ENCODE results near the gene TOX2. TPM values are rescaled to one million over a fixed set of nuclear protein-coding genes. Genes with fewer than 3 reads are reported as not detected.

Gene TOX2
- total RNA-seq, 2 experiments from 2014 or later, result 1.8 to 1.9 TPM

DNA sequence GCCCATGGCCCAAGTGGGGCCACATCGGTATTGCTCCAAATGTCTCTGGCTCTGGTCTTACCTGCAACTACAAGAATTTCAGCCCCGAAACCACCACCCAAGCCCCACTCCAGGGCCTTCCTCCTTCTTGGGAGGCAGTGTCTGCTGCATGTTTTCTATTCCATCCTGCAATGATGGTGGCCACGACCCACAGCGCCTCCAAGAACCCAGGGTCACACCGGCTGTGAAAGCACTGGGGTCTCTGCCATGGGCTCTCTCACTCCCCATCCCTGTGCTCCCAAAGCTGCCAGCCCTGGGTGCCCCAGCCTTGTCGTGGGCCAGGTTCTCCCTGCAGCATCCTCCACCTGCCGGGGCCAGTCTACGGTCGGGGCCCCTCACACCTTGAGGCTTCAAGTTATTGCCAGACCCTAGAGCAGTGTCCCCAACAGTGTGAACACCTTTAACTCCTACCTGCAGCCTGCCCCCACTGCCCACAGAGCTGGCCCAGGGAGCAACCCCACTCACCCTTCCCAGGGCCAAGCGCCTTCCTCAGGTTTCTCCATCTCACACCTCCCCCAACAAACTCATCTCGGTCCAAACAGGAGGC is 157.0 kb downstream of the TOX2 start:
- H3K4me1 Mint-ChIP-seq, result peaks cover 44% of the 10 kb centered on the region
- H3K27me3 Mint-ChIP-seq, result peaks cover 49% of the 10 kb centered on the region
- H3K27ac Mint-ChIP-seq, result no peak overlapping the region
- no peak for ATAC-seq
- DNase-seq, result peak; percentile 35
- CTCF ChIA-PET, result interaction anchor here (1.3 to 5.6 kb wide), 2 partner anchors 9 to 322 kb away, joined by 6 to 40 read pairs; no protein-coding TSS in a partner anchor
- no peaks in the 10 kb centered on the region for H3K36me3 Mint-ChIP-seq
- no peaks in the 10 kb centered on the region for H3K9me3 Mint-ChIP-seq (ENCODE audit: low read depth)
- H3K4me3 Mint-ChIP-seq, result no peak overlapping the region

DNA sequence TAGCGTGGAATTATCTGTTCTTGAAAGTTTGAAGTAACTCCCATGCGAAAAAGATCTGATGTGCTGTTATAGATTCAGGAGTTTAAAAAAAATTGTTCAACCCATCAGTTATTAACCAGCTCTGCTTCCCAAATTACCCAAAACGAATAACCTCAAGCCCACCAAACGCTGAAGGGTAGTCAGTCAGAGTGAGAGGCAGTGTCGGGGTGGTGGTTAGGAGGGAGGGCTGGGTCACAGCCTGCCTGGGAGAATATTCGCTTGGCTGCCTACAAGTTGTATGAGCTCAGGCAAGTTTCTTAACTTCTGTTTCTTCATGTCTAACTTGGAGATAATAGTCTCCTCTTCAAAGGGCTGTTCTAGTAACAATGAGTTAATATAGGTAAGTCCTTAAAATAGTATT is 157.7 kb downstream of the TOX2 start:
- Mint-ChIP-seq H3K4me1 (peaks cover 44% of the 10 kb centered on the region), H3K27ac (no peak overlapping the region), H3K27me3 (peaks cover 43% of the 10 kb centered on the region), H3K36me3 (no peaks in the 10 kb centered on the region), H3K9me3 (ENCODE audit: low read depth) (no peaks in the 10 kb centered on the region), H3K4me3 (no peak overlapping the region)
- CTCF ChIA-PET, result interaction anchor here (0.9 to 5.6 kb wide), 3 partner anchors 8 to 323 kb away, joined by 4 to 40 read pairs (median 6); no protein-coding TSS in a partner anchor
- DNase-seq, result no peak
- no peak for ATAC-seq

DNA sequence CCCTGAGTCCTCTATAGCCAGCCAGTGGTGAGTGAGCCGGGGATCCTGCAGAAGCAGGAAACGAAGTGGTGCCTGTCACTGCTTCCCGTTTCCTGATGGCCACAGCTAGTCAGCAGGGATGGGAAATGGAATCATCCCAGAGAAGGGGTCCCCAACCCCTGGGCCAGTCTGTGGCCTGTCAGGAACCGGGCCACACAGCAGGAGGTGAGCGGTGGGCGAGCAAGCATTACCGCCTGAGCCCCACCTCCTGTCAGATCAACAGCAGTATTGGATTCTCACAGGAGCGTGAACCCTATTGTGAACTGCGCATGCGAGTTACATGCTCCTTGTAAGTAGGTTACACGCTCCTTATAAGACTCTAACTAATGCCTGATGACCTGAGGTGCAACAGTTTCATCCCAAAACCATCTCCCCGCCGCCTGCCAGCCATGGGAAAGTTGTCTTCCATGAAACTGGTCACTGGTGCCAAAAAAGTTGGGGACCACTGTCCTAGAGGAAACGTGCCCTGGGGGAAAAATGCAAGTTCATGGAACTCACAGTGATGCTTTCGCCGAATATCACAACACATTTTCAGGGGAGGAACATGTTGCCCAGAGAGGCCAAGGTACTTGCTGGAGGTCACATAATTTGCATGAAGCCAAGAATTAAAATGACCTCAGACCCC is 158.5 kb downstream of the TOX2 start:
- Mint-ChIP-seq H3K27ac (no peak overlapping the region), H3K27me3 (peaks cover 37% of the 10 kb centered on the region), H3K4me1 (peaks cover 38% of the 10 kb centered on the region), H3K4me3 (no peak overlapping the region), H3K9me3 (ENCODE audit: low read depth) (no peaks in the 10 kb centered on the region), H3K36me3 (no peaks in the 10 kb centered on the region)
- no peak for DNase-seq
- CTCF ChIA-PET, result interaction anchor here (0.9 to 5.6 kb wide), 4 partner anchors 7 to 323 kb away, joined by 3 to 40 read pairs (median 5); no protein-coding TSS in a partner anchor
- no peak for ATAC-seq

DNA sequence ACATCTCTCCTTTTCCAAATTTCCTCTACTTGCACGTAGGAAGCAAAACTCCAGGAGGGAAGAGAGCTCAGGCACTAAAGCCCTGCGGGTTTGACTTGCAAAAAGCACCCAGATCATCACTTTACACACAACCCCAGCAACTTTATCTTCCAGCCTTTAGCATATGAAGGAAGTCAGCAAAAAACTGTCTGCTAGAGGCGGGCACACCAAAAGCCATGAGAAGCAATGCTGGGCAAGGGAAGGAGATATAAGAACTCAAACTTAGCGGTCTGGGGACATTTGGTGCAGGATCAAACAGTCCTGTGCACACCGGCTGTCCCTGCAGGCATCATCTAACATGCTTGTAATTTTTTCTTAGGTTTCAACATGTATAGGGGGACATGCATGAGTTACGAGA is 159.0 kb downstream of the TOX2 start:
- DNase-seq (no peak), ATAC-seq (no peak)
- CTCF ChIA-PET, result interaction anchor here (1.0 kb wide), 1 partner anchor 323 kb away, joined by 3 read pairs; no protein-coding TSS in a partner anchor
- no peaks in the 10 kb centered on the region for H3K9me3 Mint-ChIP-seq (ENCODE audit: low read depth)
- H3K36me3 Mint-ChIP-seq, result no peaks in the 10 kb centered on the region
- H3K4me1 Mint-ChIP-seq, result peaks cover 34% of the 10 kb centered on the region
- no peak overlapping the region for H3K4me3 Mint-ChIP-seq
- peaks cover 39% of the 10 kb centered on the region for H3K27me3 Mint-ChIP-seq
- no peak overlapping the region for H3K27ac Mint-ChIP-seq

DNA sequence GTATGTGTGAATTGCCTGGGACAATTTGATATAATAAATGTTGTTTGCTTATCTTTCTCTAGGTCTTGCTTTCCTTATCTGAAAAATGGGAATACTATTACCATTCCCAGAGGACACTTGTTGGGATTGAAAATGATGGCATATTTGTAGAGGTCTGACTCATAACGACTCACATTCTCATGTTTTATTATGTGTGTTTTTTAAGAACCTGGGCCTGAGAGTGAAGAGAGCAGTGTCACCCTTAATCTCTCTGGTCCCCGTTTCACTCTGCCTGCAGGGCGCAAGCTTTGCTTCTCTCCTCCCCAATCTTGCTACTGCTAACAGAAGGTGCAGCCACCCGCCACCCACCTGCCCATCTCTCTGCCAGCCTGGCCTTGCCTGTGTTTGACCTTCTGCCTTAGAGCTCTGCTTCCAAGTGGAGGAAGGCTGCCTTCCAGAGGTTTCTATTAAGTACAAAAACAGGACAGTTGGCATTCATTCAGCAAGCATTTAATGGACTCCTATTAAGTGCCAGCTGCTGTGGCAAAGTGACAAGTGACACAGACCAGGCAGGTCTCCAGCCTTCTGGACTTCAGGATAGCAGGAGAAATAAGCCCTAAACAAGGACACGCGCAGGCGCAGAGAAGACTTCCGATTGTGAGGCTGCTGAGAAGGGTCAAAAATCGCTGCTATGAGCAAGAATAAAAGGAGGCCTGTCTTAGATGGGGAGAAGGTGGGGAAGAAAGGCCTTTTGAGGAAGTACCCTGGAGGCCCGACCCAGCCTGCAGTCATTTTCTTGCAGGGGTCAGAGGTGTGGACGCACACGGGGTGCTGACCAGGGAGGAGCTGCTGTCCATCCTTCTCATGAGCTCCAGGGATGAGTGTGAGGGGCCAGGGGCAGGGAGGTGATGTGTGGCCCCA is 159.8 kb downstream of the TOX2 start:
- DNase-seq, result no peak
- Mint-ChIP-seq H3K36me3 (no peaks in the 10 kb centered on the region), H3K27me3 (peaks cover 45% of the 10 kb centered on the region), H3K4me3 (no peak overlapping the region), H3K27ac (no peak overlapping the region), H3K4me1 (peaks cover 28% of the 10 kb centered on the region), H3K9me3 (ENCODE audit: low read depth) (no peaks in the 10 kb centered on the region)
- ATAC-seq, result no peak
- CTCF ChIA-PET, result interaction anchor here (1.0 to 1.3 kb wide), 2 partner anchors 15 to 324 kb away, joined by 3 to 5 read pairs; no protein-coding TSS in a partner anchor

DNA sequence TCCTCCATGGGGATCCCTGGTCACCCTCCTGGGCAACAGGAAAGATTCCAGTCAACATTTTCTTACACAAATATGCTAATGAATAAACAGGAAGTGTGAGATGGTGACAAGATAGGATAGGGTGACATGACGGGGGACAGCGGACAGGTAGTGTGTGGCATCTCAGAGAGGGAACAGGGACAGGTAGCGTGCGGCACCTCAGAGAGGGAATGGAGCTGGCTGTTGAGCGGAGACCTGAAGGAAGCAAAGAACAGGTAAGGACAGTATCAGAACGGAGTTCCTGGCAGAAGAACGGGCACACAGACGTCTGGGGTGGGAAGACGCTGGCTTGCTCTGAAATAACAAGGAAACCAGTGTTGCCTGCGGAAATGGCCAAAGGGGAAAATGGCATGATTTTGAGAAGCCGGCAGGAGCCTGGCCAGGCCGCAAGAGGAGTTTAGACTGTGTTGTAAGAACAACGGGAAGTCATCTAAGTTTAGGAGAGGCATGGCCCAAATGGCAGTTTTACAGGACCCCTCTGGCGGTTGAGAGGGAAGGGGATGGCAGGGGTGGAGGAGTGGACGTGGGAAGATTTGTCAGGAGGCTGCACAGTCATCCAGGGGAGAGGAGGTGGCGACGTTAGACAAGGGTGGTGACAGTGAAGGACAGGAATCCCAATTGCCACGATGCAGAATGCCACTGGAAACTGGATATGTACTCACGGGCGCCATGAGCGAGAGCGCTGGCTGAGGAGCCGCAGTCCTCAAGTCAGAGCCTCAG is 160.7 kb downstream of the TOX2 start:
- peak; percentile 36 for DNase-seq
- H3K9me3 Mint-ChIP-seq (ENCODE audit: low read depth), result no peaks in the 10 kb centered on the region
- H3K4me1 Mint-ChIP-seq, result peaks cover 23% of the 10 kb centered on the region
- CTCF ChIA-PET, result interaction anchor here (0.7 to 1.3 kb wide), 2 partner anchors 16 to 19 kb away, joined by 4 to 5 read pairs; no protein-coding TSS in a partner anchor
- H3K36me3 Mint-ChIP-seq, result no peaks in the 10 kb centered on the region
- peaks cover 48% of the 10 kb centered on the region for H3K27me3 Mint-ChIP-seq
- no peak overlapping the region for H3K4me3 Mint-ChIP-seq
- ATAC-seq, result no peak
- H3K27ac Mint-ChIP-seq, result no peak overlapping the region

DNA sequence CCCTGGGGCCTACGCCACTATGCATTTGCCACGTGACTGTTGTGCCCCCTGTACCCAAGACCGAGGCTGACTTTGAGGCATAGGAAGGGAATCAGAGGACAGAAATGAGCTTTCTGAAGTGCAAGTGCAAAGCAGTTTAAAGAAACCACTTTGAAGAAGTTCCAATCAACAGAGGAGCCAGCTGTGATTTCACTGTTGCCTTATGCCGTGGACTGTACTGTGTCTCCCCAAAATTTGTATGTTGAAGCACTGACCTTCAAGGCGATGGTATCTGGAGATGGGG is 161.2 kb downstream of the TOX2 start:
- no peak for ATAC-seq
- CTCF ChIA-PET, result interaction anchor here (0.7 to 1.3 kb wide), 2 partner anchors 17 to 19 kb away, joined by 4 to 5 read pairs; no protein-coding TSS in a partner anchor
- no peaks in the 10 kb centered on the region for H3K36me3 Mint-ChIP-seq

DNA sequence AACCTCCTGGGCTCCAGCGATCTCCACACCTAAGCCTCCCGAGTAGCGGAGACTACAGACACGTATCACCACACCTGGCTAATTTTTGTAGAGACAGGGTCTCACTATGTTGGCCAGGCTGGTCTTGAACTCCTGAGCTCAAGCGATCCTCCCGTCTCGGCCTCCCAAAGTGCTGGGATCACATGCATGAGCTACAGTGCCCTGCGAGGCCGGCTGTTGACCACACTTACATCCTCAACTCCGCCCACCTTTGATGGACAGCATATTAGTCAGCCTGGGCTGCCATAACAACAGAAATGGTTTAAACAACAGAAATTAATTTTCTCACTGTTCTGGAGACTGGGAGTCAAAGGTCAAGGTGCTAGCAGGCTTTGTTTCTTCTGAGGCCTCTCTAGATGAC is 164.6 kb downstream of the TOX2 start:
- H3K4me1 Mint-ChIP-seq, result peaks cover 19% of the 10 kb centered on the region
- ATAC-seq, result no peak
- H3K9me3 Mint-ChIP-seq (ENCODE audit: low read depth), result no peaks in the 10 kb centered on the region
- H3K4me3 Mint-ChIP-seq, result no peak overlapping the region
- peaks cover 43% of the 10 kb centered on the region for H3K27me3 Mint-ChIP-seq
- no peak for DNase-seq
- no peaks in the 10 kb centered on the region for H3K36me3 Mint-ChIP-seq
- CTCF ChIA-PET, result interaction anchor here (0.9 to 6.5 kb wide), 4 partner anchors 10 to 329 kb away, joined by 4 to 101 read pairs (median 24); no protein-coding TSS in a partner anchor
- no peak overlapping the region for H3K27ac Mint-ChIP-seq

More for the DNA sequence above, 161.2 kb downstream of the TOX2 start:
- Mint-ChIP-seq H3K27ac (no peak overlapping the region), H3K4me3 (no peak overlapping the region), H3K9me3 (ENCODE audit: low read depth) (no peaks in the 10 kb centered on the region), H3K27me3 (peaks cover 48% of the 10 kb centered on the region), H3K4me1 (peaks cover 22% of the 10 kb centered on the region)
- DNase-seq, result no peak

DNA sequence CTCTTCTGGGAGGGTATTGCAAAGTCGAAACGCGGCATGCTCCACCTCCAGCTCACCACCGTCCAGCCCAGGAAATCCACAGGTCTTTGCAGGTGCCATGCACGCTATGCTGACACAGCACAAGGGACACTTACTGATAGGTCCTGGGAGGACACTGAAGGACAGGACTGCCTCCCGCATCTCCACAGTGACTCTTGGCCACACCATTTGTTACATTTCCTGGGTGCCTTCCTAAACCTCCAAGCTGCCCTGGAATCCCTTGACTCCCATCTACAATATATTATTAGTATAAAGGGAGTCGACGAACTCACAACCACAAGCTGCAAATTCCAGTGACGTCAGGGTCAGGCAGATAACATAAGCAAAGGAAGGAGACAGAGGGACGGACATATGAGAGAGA is 165.4 kb downstream of the TOX2 start:
- peaks cover 13% of the 10 kb centered on the region for H3K4me1 Mint-ChIP-seq

DNA sequence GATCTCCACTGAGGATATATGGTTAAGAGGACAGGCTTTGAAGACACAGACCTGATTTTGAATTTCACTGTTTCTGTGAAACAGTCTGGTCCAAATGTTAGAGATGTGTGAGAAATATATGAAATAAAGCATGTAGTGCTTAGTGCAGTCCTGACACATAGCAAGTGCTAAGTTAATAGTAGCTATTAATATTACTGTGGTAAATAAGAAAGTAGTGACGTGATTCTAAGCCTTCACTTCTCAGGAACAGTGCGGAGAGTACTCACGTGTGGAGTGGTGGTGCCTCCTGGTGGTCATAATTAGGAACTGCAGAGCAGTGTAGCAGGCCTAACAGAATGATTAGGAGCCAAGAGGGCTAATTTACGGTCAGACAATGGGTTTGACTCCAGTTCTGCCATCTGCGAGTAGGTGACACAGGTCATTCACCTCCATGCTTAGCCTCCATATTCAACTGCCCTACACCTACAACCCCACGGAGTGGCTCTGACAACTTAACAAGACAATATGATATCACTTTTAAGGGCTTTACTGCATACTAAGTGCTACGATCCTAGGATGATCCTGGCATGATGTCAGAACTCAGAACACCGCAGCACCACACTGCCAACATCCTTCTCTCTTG is 166.1 kb downstream of the TOX2 start:
- H3K4me3 Mint-ChIP-seq, result no peak overlapping the region
- H3K36me3 Mint-ChIP-seq, result no peaks in the 10 kb centered on the region
- CTCF ChIA-PET, result interaction anchor here (0.6 to 6.5 kb wide), 23 partner anchors 8 to 562 kb away, joined by 3 to 101 read pairs (median 4); no protein-coding TSS in a partner anchor
- H3K27me3 Mint-ChIP-seq, result peaks cover 31% of the 10 kb centered on the region
- peaks cover 10% of the 10 kb centered on the region for H3K4me1 Mint-ChIP-seq
- ATAC-seq (peak; percentile 95), DNase-seq (peak; percentile 83)
- no peak overlapping the region for H3K27ac Mint-ChIP-seq
- no peaks in the 10 kb centered on the region for H3K9me3 Mint-ChIP-seq (ENCODE audit: low read depth)

More for the DNA sequence above, 165.4 kb downstream of the TOX2 start:
- CTCF ChIA-PET, result interaction anchor here (0.6 to 6.5 kb wide), 22 partner anchors 8 to 561 kb away, joined by 3 to 101 read pairs (median 4); no protein-coding TSS in a partner anchor
- peaks cover 35% of the 10 kb centered on the region for H3K27me3 Mint-ChIP-seq
- DNase-seq (no peak), ATAC-seq (no peak)
- H3K9me3 Mint-ChIP-seq (ENCODE audit: low read depth), result no peaks in the 10 kb centered on the region
- H3K36me3 Mint-ChIP-seq, result no peaks in the 10 kb centered on the region
- H3K27ac Mint-ChIP-seq, result no peak overlapping the region
- no peak overlapping the region for H3K4me3 Mint-ChIP-seq

DNA sequence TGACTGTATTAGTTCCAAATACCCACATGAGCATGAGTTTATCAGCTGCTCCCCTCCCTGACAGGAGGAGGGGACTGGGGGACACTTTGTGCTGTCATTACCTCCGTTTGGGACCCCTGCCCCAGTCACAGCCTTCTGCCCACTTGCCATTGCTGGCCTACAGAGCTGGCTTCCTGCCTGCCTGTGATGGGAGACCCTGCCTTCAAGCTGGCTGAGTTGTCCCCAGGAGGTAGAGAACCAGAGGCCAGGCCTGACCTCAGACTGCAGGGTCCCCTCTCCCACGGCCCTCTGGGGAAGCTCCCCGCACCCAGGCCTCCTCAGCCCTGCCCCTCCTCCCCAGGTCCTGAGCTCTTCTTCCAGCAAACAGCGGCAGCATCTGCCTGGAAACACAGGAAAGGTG is 166.8 kb downstream of the TOX2 start:
- H3K27ac Mint-ChIP-seq, result no peak overlapping the region
- no peaks in the 10 kb centered on the region for H3K9me3 Mint-ChIP-seq (ENCODE audit: low read depth)
- DNase-seq (no peak), ATAC-seq (no peak)
- H3K4me3 Mint-ChIP-seq, result no peak overlapping the region
- H3K36me3 Mint-ChIP-seq, result no peaks in the 10 kb centered on the region
- peaks cover 10% of the 10 kb centered on the region for H3K4me1 Mint-ChIP-seq
- CTCF ChIA-PET, result interaction anchor here (0.8 to 6.5 kb wide), 9 partner anchors 9 to 543 kb away, joined by 3 to 101 read pairs (median 5); no protein-coding TSS in a partner anchor
- peaks cover 31% of the 10 kb centered on the region for H3K27me3 Mint-ChIP-seq

DNA sequence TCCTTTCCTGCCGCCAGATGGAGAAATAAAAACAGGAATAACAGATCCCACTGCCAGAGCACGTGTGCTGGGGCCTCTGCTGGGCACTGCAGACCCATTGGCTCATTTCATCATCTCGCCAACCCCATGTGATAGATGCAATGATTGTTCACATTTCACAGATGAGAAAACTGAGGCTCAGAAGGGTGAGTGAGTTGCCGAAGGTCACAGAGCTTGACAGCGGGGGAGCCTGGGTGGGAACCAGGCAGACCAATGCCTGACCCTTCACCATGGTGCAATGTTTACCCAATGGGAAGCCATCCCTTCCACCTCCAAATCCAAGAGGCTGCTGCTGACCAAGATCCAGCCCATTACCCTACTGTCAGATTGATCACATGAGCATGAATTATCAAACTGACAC is 167.2 kb downstream of the TOX2 start:
- Mint-ChIP-seq H3K36me3 (no peaks in the 10 kb centered on the region), H3K4me3 (no peak overlapping the region), H3K27me3 (peaks cover 31% of the 10 kb centered on the region), H3K4me1 (peaks cover 10% of the 10 kb centered on the region), H3K27ac (no peak overlapping the region), H3K9me3 (ENCODE audit: low read depth) (no peaks in the 10 kb centered on the region)
- DNase-seq (no peak), ATAC-seq (no peak)
- CTCF ChIA-PET, result interaction anchor here (0.8 to 6.5 kb wide), 6 partner anchors 10 to 543 kb away, joined by 3 to 101 read pairs (median 6); no protein-coding TSS in a partner anchor
